Measurements from ENCODE around the gene PXMP4. TPM values are rescaled to one million over a fixed set of nuclear protein-coding genes. Genes with fewer than 3 reads are reported as not detected.

Gene PXMP4
- total RNA-seq, 4 donors from 2014 or later, result 1.6 to 12.0 (median 5.5) TPM

- intact Hi-C loops (cut with DNase I; ENCODE audit: low total_unique reads), result no loop called here
Measured at GRCh38 chr20:33710681-33711445, 9.2 kb downstream of the PXMP4 start.

DNA sequence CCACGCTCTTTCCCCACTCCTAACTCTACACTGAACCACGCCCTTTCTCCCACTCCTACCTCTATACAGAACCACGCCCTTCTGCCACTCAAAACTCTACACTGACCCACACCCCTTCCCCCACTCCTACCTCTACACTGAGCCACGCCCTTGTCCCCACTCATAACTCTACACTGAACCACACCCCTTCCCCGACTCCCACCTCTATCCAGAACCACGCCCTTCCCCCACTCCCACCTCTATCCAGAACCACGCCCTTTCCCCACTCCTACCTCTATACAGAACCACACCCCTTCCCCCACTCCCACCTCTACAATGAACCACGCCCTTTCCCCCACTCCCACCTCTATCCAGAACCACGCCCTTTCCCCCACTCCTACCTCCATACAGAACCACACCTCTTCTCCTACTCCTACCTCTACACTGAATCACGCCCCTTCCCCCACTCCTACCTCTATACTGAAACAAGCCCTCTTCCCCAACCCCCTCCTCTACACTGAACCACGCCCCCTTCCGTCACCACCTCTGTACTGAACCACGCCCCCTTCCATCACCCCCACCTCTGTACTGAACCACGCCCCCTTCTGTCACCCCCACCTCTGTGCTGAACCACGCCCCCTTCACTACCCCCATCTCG is 10.1 kb downstream of the PXMP4 start:
- 72 to 80% methylated on average over 10 to 16 of the region's 16 CpGs for WGBS, 2 donors (ENCODE audit: low coverage in 1 of 2)

More at GRCh38 chr20:33710681-33711445, 9.2 kb downstream of the PXMP4 start:
- no peak for DNase-seq
- H3K27me3 ChIP-seq, result no peaks in the 10 kb centered on the region
- peaks cover 0 to 10% (median 4%) of the 10 kb centered on the region in 4 donors for H3K36me3 ChIP-seq
- WGBS, 2 donors (ENCODE audit: low coverage in 1 of 2), result 59 to 65% methylated on average over 8 to 14 of the region's 14 CpGs
- in situ Hi-C loops (cut with MboI; ENCODE audit: low pct_ligation_motif_present in 1 of 4, low pct_unique_long_range_greater_than_20kb in 1 of 4, low sequenced_read_pairs in 3 of 4), result no loop called here
- H3K9me3 ChIP-seq, result no peaks in the 10 kb centered on the region
- no peak overlapping the region for H3K27ac ChIP-seq
- no peak for TF ChIP-seq POLR2AphosphoS5 (IDR thresholded peaks at IDR 0.05)
- TF ChIP-seq EP300 (IDR thresholded peaks at IDR 0.05; ENCODE audit: low read depth), result no peak
- no peak for TF ChIP-seq CTCF (IDR thresholded peaks at IDR 0.05)
- TF ChIP-seq POLR2A (IDR thresholded peaks at IDR 0.05), result no peak
- H3K4me3 ChIP-seq, result no peak overlapping the region
- no peaks in the 10 kb centered on the region for H3K4me1 ChIP-seq

DNA sequence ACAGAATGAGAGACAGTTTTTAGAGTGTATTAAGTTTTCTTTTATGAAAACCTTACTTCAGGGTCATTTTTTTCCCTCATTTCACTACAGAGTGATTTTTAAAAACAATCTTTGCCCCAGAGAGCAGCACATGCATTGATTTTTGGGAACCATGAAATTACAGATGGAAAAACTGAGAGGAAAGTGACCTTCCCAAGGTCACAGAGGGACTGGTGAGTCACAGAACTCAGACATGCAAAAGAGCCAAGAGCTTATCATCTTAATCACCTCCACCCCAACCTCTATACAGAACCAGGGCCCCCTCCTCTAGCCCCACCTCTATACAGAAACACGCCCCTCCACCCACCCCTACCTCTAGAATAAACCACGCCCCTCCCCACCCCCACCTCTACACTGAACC is 10.7 kb downstream of the PXMP4 start:
- Histone ChIP-seq H3K4me1 (no peaks in the 10 kb centered on the region), H3K27me3 (no peaks in the 10 kb centered on the region), H3K9me3 (no peaks in the 10 kb centered on the region), H3K36me3 (peaks cover 0 to 10% (median 4%) of the 10 kb centered on the region in 4 donors), H3K4me3 (no peak overlapping the region), H3K27ac (no peak overlapping the region)
- DNase-seq, result no peak
- TF ChIP-seq EP300 (IDR thresholded peaks at IDR 0.05; ENCODE audit: low read depth) (no peak), POLR2AphosphoS5 (IDR thresholded peaks at IDR 0.05) (no peak), CTCF (IDR thresholded peaks at IDR 0.05) (no peak), POLR2A (IDR thresholded peaks at IDR 0.05) (no peak)
- 75% methylated on average over 2 of the region's 2 CpGs; no CpG with 5 or more reads in 1 of the 2 donors for WGBS, 2 donors (ENCODE audit: low coverage in 1 of 2)
- intact Hi-C loops (cut with DNase I; ENCODE audit: low total_unique reads) (no loop called here), in situ Hi-C loops (cut with MboI; ENCODE audit: low pct_ligation_motif_present in 1 of 4, low pct_unique_long_range_greater_than_20kb in 1 of 4, low sequenced_read_pairs in 3 of 4) (no loop called here)

More for the DNA sequence above, 10.1 kb downstream of the PXMP4 start:
- H3K9me3 ChIP-seq, result no peaks in the 10 kb centered on the region
- in situ Hi-C loops (cut with MboI; ENCODE audit: low pct_ligation_motif_present in 1 of 4, low pct_unique_long_range_greater_than_20kb in 1 of 4, low sequenced_read_pairs in 3 of 4) (no loop called here), intact Hi-C loops (cut with DNase I; ENCODE audit: low total_unique reads) (no loop called here)
- H3K4me3 ChIP-seq, result no peak overlapping the region
- peaks cover 0 to 10% (median 4%) of the 10 kb centered on the region in 4 donors for H3K36me3 ChIP-seq
- TF ChIP-seq EP300 (IDR thresholded peaks at IDR 0.05; ENCODE audit: low read depth) (no peak), POLR2AphosphoS5 (IDR thresholded peaks at IDR 0.05) (no peak), POLR2A (IDR thresholded peaks at IDR 0.05) (no peak), CTCF (IDR thresholded peaks at IDR 0.05) (no peak)
- DNase-seq, result no peak
- no peaks in the 10 kb centered on the region for H3K4me1 ChIP-seq
- no peaks in the 10 kb centered on the region for H3K27me3 ChIP-seq
- no peak overlapping the region for H3K27ac ChIP-seq

DNA sequence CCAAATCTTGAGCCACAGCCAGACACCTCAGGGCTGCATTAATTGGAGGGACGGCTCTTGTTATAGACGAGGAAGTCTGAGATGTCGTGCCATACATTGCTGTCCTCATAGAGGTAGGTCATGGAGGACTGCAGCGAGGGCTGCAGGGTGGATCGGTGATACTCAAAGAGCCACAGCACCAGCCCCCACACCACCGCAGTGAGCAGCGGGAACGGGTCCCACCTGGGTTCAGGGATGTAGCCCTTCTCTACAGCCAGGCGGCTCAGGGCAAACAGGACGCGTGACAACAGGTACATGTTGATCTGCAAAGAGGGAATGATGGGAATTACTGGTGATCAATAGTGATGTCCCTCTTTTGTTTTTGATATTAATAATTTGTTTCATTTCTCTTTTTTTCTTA is 12.4 kb downstream of the PXMP4 start:
- no peak for DNase-seq
- in situ Hi-C loops (cut with MboI; ENCODE audit: low pct_ligation_motif_present in 1 of 4, low pct_unique_long_range_greater_than_20kb in 1 of 4, low sequenced_read_pairs in 3 of 4) (no loop called here), intact Hi-C loops (cut with DNase I; ENCODE audit: low total_unique reads) (no loop called here)
- Histone ChIP-seq H3K4me3 (no peak overlapping the region), H3K27me3 (no peaks in the 10 kb centered on the region), H3K27ac (no peak overlapping the region), H3K9me3 (no peaks in the 10 kb centered on the region), H3K4me1 (no peaks in the 10 kb centered on the region), H3K36me3 (peaks cover 0 to 5% (median 2%) of the 10 kb centered on the region in 4 donors)
- TF ChIP-seq EP300 (IDR thresholded peaks at IDR 0.05; ENCODE audit: low read depth) (no peak), POLR2A (IDR thresholded peaks at IDR 0.05) (no peak), POLR2AphosphoS5 (IDR thresholded peaks at IDR 0.05) (no peak), CTCF (IDR thresholded peaks at IDR 0.05) (no peak)
- WGBS, 2 donors (ENCODE audit: low coverage in 1 of 2), result 83% methylated on average over 11 of the region's 11 CpGs; no CpG with 5 or more reads in 1 of the 2 donors

Data from transverse colon (tissue), 4 donors.